C4-2B (cell line): ENCODE measurements around the gene KCNQ1OT1.

Source experiments
- ZFX ChIP-seq: fragments of 450-650 bp; IDR thresholded peaks from 2 replicates; pipeline ENCODE4 v1.6.1; 2017
- TF ChIP-seq, protein P1 (sequence below): fragments of 450-650 bp; conservative IDR thresholded peaks from 2 replicates; pipeline ENCODE4 v1.5.1; 2017; ENCODE audit warnings: mild to moderate bottlenecking

GRCh38 chr11:2570211-2570811 is 129.5 kb downstream of the KCNQ1OT1 start:
- TF ChIP-seq, protein P1, sequence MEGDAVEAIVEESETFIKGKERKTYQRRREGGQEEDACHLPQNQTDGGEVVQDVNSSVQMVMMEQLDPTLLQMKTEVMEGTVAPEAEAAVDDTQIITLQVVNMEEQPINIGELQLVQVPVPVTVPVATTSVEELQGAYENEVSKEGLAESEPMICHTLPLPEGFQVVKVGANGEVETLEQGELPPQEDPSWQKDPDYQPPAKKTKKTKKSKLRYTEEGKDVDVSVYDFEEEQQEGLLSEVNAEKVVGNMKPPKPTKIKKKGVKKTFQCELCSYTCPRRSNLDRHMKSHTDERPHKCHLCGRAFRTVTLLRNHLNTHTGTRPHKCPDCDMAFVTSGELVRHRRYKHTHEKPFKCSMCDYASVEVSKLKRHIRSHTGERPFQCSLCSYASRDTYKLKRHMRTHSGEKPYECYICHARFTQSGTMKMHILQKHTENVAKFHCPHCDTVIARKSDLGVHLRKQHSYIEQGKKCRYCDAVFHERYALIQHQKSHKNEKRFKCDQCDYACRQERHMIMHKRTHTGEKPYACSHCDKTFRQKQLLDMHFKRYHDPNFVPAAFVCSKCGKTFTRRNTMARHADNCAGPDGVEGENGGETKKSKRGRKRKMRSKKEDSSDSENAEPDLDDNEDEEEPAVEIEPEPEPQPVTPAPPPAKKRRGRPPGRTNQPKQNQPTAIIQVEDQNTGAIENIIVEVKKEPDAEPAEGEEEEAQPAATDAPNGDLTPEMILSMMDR: no peak
- no peak for TF ChIP-seq ZFX
